ENCODE data around the gene WDR53. TPM values are rescaled to one million over a fixed set of nuclear protein-coding genes. Genes with fewer than 3 reads are reported as not detected.

WDR53 gene
- total RNA-seq, 1 experiment from 2014 or later = 14.8 TPM

Other genes with a start within 250 kb of the WDR53 start
- 1.2 TPM for gene TM4SF19, start 230.2 kb downstream of the WDR53 start, total RNA-seq (2021; ENCODE audit: unreplicated experiment)
- 67.0 TPM for gene UBXN7, start 136.1 kb downstream of the WDR53 start, total RNA-seq (2021; ENCODE audit: unreplicated experiment)
- gene RNF168, start 64.8 kb downstream of the WDR53 start, total RNA-seq (2021; ENCODE audit: unreplicated experiment) = 25.1 TPM
- not detected for gene SMCO1, start 53.2 kb downstream of the WDR53 start, total RNA-seq (2021; ENCODE audit: unreplicated experiment)
- gene FBXO45, start 106 bp upstream of the WDR53 start, total RNA-seq (2021; ENCODE audit: unreplicated experiment) = 23.2 TPM
- gene NRROS, start 71.1 kb upstream of the WDR53 start, total RNA-seq (2021; ENCODE audit: unreplicated experiment) = 0.12 TPM
- gene CEP19, start 143.7 kb upstream of the WDR53 start, total RNA-seq (2021; ENCODE audit: unreplicated experiment) = 2.7 TPM
- gene PIGX, start 143.8 kb upstream of the WDR53 start, total RNA-seq (2021; ENCODE audit: unreplicated experiment) = 27.2 TPM
- 69.6 TPM for gene PAK2, start 171.3 kb upstream of the WDR53 start, total RNA-seq (2021; ENCODE audit: unreplicated experiment)